ENCODE results near the gene KRT80.

- TF ChIP-seq CTCF (IDR thresholded peaks at IDR 0.05) (no peak), ZFX (IDR thresholded peaks at IDR 0.05; ENCODE audit: borderline replicate concordance) (no peak)
These were observed 44.9 kb downstream of the KRT80 start for GRCh38 chr12:52146822-52147366.

Measured in 22Rv1 (cell line).